ENCODE measurements around the gene CAMTA2. TPM values are rescaled to one million over a fixed set of nuclear protein-coding genes. Genes with fewer than 3 reads are reported as not detected.
A peak's percentile ranks its signal among the peaks of the same experiment; 100 is the strongest.

CAMTA2 gene
- polyA plus RNA-seq, 2 of the 4 experiments (the other 2 are of a cell fraction): 12.4 to 30.3 TPM

GRCh38 chr17:4960279-4960922 is 27.1 kb downstream of the CAMTA2 start:
- ChIA-PET CTCF (interaction anchor here (1.1 kb wide), 1 partner anchor 21 kb away, joined by 3 read pairs; the partner anchor contains the start of genes RNF167 and SLC25A11), POLR2A (no interaction called here)
- ATAC-seq: no peak; a peak in 1 of 6 replicates
- no peak overlapping the region for H3K4me3 ChIP-seq
- no peaks in the 10 kb centered on the region for H3K4me1 ChIP-seq
- no peak overlapping the region for H3K4me2 ChIP-seq
- TF ChIP-seq PBX3 (IDR thresholded peaks at IDR 0.05) (no peak), CBX2 (IDR thresholded peaks at IDR 0.05; ENCODE audit: borderline replicate concordance, low read depth) (no peak)
- no peaks in the 10 kb centered on the region for H3K9me3 ChIP-seq
- DNase-seq (ENCODE audit: low read depth in 1 of 2, low spot score in 1 of 2): no peak
- 94% methylated on average over 9 of the region's 9 CpGs for WGBS (ENCODE audit: missing lambda C conversion rate)
- FAIRE-seq: no peak
- no peak overlapping the region for H3K27ac ChIP-seq

GRCh38 chr17:4959261-4959965 is 28.1 kb downstream of the CAMTA2 start:
- DNase-seq (ENCODE audit: low read depth in 1 of 2, low spot score in 1 of 2): no peak
- TF ChIP-seq MAFK (IDR thresholded peaks at IDR 0.05; ENCODE audit: partially characterized antibody) (no peak), ATOH8 (CRISPR knock-in tag; IDR thresholded peaks at IDR 0.05; ENCODE audit: low read depth) (no peak), SREBF2 (IDR thresholded peaks at IDR 0.05) (no peak), REST (IDR thresholded peaks at IDR 0.05) (no peak), ZNF302 (CRISPR knock-in tag; IDR thresholded peaks at IDR 0.05) (no peak), BCL3 (IDR thresholded peaks at IDR 0.05) (no peak), NFE2L2 (conservative IDR thresholded peaks at IDR 0.05; ENCODE audit: low read length) (no peak), PBX3 (IDR thresholded peaks at IDR 0.05) (no peak)
- H3K9me3 ChIP-seq: no peaks in the 10 kb centered on the region
- H3K4me3 ChIP-seq: no peak overlapping the region
- H3K4me2 ChIP-seq: no peak overlapping the region
- CTCF ChIA-PET: interaction anchor here (1.1 to 1.2 kb wide), 2 partner anchors 20 to 51 kb away, joined by 3 to 4 read pairs; partner anchors contain the start of genes RNF167 and SLC25A11
- POLR2A ChIA-PET: no interaction called here
- H3K4me1 ChIP-seq: no peaks in the 10 kb centered on the region
- FAIRE-seq: no peak
- 89% methylated on average over 18 of the region's 18 CpGs for WGBS (ENCODE audit: missing lambda C conversion rate)
- no peak overlapping the region for H3K27ac ChIP-seq
- peak; percentile 19 to 35 for ATAC-seq

GRCh38 chr17:4958102-4958501 is 29.4 kb downstream of the CAMTA2 start:
- 69% methylated on average over 3 of the region's 3 CpGs for WGBS (ENCODE audit: missing lambda C conversion rate)
- ChIA-PET CTCF (interaction anchor here (2.0 to 4.7 kb wide), 3 partner anchors 23 to 49 kb away, joined by 7 to 28 read pairs (median 14); partner anchors contain the start of gene CAMTA2), POLR2A (interaction anchor here (0.6 to 2.0 kb wide), 3 partner anchors 9 to 61 kb away, joined by 3 to 14 read pairs (median 6); partner anchors contain the start of genes RNF167, SLC25A11 and SPAG7)
- ATAC-seq (no peak), FAIRE-seq (no peak), DNase-seq (ENCODE audit: low read depth in 1 of 2, low spot score in 1 of 2) (no peak)
- Histone ChIP-seq H3K4me2 (no peak overlapping the region), H3K27ac (no peak overlapping the region), H3K9me3 (no peaks in the 10 kb centered on the region), H3K4me3 (no peak overlapping the region), H3K4me1 (peaks cover 6% of the 10 kb centered on the region; the same call in 1 of the 3 replicates)
- TF ChIP-seq KDM5A (IDR thresholded peaks at IDR 0.05): no peak
- TF ChIP-seq JUNB (IDR thresholded peaks at IDR 0.05): no peak
- no peak for TF ChIP-seq ZSCAN20 (CRISPR knock-in tag; IDR thresholded peaks at IDR 0.05)
- TF ChIP-seq ZNF302 (CRISPR knock-in tag; IDR thresholded peaks at IDR 0.05): no peak
- TF ChIP-seq PBX3 (IDR thresholded peaks at IDR 0.05): no peak
- no peak for TF ChIP-seq GATA3 (IDR thresholded peaks at IDR 0.05; ENCODE audit: borderline replicate concordance)
- TF ChIP-seq HOXB5 (CRISPR knock-in tag; IDR thresholded peaks at IDR 0.05): no peak
- no peak for TF ChIP-seq RFX5 (IDR thresholded peaks at IDR 0.05)
- no peak for TF ChIP-seq ZC3H11A (IDR thresholded peaks at IDR 0.05)
- TF ChIP-seq HOXA7 (CRISPR knock-in tag; IDR thresholded peaks at IDR 0.05): no peak
- no peak for TF ChIP-seq KDM1A (IDR thresholded peaks at IDR 0.05; ENCODE audit: low read depth)
- TF ChIP-seq RARB (CRISPR knock-in tag; IDR thresholded peaks at IDR 0.05): no peak
- TF ChIP-seq TFCP2L1 (CRISPR knock-in tag; IDR thresholded peaks at IDR 0.05): no peak
- TF ChIP-seq BCL3 (IDR thresholded peaks at IDR 0.05): no peak

Data from A549 (cell line).